Measurements from ENCODE around the gene ZNF20.

The ZNF20 gene

DNA sequence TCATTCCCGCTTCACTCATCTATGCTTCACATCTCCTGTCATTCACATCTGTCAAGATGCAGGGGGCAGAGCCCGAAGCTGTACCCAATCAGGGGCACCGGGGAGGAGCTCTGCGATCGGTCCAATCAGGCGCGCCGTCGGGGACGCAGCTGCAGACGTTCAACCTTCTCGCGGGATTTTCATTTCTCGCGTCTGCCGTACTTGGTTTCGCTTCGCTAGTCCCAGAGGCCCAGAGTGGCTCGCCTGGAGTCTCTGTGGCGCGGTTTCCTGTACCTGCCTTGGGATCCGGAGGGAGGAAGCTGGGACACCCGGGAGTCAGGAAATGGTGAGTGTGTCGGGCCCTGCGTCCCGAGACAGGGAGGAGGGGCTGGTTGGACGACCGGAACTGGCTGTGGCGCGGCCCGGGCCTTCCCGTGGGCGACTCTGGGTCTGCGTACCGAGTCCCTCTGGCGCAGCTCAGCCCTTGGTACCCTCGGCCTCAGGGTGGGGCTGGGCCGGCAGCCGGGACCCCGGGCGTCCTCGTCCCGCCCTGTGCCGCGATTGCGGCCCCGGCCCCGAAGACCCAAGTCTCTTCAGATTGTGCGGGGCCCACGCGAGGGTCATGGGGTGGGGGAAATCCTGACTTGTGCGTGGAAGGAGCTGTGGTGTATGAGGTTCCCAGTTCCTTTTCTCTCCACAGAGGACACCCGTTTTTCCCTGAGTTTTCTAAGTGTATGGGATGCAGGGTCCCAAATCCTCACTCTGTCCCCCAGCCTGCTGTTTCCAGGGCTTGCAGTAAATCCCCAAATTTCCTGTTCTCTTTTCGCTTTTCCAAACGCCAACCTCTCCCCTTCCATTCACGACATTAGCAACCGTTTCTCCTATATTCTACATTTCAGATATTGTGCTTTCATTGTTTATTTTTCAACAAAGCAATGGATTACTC is 23.0 kb upstream of the ZNF20 start, which contains the start of gene ZNF136:
TSS of gene ZNF136 (plus strand) at position 215 of the 925 bp plus-strand sequence. CDS start at position 323, 108 bp downstream.
- TF ChIP-seq, protein P1, sequence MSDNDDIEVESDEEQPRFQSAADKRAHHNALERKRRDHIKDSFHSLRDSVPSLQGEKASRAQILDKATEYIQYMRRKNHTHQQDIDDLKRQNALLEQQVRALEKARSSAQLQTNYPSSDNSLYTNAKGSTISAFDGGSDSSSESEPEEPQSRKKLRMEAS (IDR thresholded peaks at IDR 0.05): peak; percentile 62; the same call in 1 of the 2 replicates
- TF ChIP-seq RAD21 (IDR thresholded peaks at IDR 0.05; ENCODE audit: low read depth) (no peak), CREB1 (IDR thresholded peaks at IDR 0.05; ENCODE audit: low read depth) (no peak), TAF1 (IDR thresholded peaks at IDR 0.05; ENCODE audit: low read depth) (peak; percentile 67), EP300 (IDR thresholded peaks at IDR 0.05; ENCODE audit: borderline replicate concordance) (no peak), CEBPB (IDR thresholded peaks at IDR 0.05) (no peak), YY1 (IDR thresholded peaks at IDR 0.05; ENCODE audit: low read depth) (no peak), TEAD4 (IDR thresholded peaks at IDR 0.05) (no peak), ZBTB7A (IDR thresholded peaks at IDR 0.05; ENCODE audit: low read depth) (no peak), TCF12 (IDR thresholded peaks at IDR 0.05; ENCODE audit: low read depth) (peak; percentile 60; the same call in 1 of the 2 replicates), FOXM1 (IDR thresholded peaks at IDR 0.05; ENCODE audit: borderline replicate concordance, low read depth) (no peak), EGR1 (IDR thresholded peaks at IDR 0.05) (no peak), NFIC (IDR thresholded peaks at IDR 0.05) (no peak)
- TF ChIP-seq, protein P2, sequence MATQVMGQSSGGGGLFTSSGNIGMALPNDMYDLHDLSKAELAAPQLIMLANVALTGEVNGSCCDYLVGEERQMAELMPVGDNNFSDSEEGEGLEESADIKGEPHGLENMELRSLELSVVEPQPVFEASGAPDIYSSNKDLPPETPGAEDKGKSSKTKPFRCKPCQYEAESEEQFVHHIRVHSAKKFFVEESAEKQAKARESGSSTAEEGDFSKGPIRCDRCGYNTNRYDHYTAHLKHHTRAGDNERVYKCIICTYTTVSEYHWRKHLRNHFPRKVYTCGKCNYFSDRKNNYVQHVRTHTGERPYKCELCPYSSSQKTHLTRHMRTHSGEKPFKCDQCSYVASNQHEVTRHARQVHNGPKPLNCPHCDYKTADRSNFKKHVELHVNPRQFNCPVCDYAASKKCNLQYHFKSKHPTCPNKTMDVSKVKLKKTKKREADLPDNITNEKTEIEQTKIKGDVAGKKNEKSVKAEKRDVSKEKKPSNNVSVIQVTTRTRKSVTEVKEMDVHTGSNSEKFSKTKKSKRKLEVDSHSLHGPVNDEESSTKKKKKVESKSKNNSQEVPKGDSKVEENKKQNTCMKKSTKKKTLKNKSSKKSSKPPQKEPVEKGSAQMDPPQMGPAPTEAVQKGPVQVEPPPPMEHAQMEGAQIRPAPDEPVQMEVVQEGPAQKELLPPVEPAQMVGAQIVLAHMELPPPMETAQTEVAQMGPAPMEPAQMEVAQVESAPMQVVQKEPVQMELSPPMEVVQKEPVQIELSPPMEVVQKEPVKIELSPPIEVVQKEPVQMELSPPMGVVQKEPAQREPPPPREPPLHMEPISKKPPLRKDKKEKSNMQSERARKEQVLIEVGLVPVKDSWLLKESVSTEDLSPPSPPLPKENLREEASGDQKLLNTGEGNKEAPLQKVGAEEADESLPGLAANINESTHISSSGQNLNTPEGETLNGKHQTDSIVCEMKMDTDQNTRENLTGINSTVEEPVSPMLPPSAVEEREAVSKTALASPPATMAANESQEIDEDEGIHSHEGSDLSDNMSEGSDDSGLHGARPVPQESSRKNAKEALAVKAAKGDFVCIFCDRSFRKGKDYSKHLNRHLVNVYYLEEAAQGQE (IDR thresholded peaks at IDR 0.05; ENCODE audit: low read depth): no peak
- TF ChIP-seq, protein P3, sequence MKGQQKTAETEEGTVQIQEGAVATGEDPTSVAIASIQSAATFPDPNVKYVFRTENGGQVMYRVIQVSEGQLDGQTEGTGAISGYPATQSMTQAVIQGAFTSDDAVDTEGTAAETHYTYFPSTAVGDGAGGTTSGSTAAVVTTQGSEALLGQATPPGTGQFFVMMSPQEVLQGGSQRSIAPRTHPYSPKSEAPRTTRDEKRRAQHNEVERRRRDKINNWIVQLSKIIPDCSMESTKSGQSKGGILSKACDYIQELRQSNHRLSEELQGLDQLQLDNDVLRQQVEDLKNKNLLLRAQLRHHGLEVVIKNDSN (IDR thresholded peaks at IDR 0.05): no peak

DNA sequence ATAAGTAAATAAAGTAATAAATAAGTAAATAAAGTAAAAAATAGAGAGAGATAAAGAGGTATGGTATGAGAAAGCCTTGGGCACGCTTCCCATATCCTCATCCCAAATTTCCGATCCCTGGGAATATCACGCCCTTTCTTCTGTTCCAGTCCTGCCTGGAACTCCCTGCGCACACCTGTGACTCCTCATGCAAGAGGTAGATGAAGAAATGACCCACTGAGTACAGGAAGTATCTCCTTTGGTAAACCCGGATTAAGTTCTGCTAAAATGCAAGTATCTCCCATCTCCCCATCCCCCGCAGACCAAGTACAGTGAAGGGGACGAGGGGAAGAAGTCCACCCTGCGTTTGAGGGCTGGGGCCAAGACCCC is 22.3 kb upstream of the ZNF20 start:
- TF ChIP-seq CEBPB (IDR thresholded peaks at IDR 0.05): no peak
- TF ChIP-seq TCF12 (IDR thresholded peaks at IDR 0.05; ENCODE audit: low read depth): no peak
- TF ChIP-seq CREB1 (IDR thresholded peaks at IDR 0.05; ENCODE audit: low read depth): no peak
- TF ChIP-seq, protein P2 (IDR thresholded peaks at IDR 0.05; ENCODE audit: low read depth): no peak
- TF ChIP-seq, protein P3 (IDR thresholded peaks at IDR 0.05): no peak

DNA sequence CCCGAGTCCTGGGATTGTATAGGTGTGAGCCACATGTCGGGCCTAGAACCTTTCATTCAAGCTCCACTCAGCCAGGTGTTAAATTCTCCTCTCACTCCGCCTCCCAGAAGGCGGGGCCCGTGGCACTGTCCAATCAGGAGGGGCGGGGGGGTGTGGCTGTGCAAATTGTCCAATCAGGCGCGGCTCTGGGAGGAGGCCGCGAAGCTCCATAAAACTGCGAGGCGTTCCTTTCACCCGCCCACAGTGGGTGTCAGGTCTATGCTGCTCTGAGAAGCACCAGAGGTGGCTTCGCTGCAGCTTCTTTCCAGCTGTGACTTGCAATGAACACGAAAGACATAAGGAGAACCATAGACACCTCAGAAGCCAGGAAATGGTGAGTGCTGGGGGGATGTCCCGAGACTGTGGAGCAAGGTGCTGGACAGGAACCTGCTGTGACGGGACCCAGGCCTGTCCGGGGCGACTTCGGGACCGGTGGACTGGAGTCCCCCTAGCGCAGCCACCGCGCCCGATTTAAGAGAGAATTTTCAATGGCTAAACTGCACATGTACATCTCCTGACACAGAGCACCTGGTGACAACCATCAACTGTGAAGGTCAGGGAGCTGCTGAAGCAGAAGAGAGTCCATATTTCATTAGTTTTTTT is 19.7 kb upstream of the ZNF20 start:
- TF ChIP-seq, protein P1 (IDR thresholded peaks at IDR 0.05): no peak

DNA sequence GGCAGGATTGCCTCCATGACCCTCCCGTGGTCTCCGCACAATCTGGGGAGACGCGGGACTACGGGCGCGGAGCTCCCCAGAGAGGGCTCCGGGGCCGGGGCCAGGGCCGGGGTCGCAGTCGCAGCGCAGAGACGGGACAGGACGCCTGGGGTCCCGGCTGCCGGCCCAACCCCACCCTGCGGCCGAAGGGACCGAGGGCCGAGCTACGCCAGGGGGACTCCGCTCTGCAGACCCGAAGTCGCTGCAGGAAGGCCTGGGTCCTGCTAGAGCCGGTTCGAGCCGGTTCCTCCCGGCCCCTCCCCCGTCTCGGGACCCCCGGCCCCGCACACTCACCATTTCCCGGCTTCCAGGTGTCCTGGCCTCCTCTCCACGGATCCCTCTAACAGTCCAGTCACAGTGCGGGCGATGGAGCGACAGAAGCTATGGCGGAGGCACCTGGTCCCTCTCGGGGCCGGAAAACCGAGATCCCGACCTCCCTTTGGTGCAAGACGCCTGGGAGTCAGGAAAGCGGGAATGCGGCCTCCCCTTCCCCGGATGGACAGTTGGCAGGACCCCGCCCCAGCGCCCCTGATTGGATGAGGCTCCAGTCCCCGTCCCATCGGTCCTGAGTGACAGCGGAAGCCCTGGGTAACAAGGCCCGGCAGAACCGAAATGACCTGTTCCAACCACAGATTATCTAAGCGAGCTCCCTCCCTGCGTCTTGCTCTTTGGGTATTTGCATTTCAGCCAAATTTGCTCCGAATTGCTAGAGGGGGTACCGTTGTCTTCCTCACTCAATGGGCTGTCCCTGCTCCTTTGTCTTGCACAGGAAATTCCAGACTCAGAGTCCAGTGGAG is 16.3 kb upstream of the ZNF20 start, which contains the start of gene ZNF625:
TSS of gene ZNF625 (minus strand) at position 512 of the 836 bp plus-strand sequence. CDS start at position 336, 176 bp downstream.
- TF ChIP-seq ZBTB7A (IDR thresholded peaks at IDR 0.05; ENCODE audit: low read depth) (peak; percentile 86), TAF1 (IDR thresholded peaks at IDR 0.05; ENCODE audit: low read depth) (peak; percentile 55), CEBPB (IDR thresholded peaks at IDR 0.05) (no peak), TCF12 (IDR thresholded peaks at IDR 0.05; ENCODE audit: low read depth) (0 out of 2 replicates have a peak, but pooled peaks have one; percentile 32)

DNA sequence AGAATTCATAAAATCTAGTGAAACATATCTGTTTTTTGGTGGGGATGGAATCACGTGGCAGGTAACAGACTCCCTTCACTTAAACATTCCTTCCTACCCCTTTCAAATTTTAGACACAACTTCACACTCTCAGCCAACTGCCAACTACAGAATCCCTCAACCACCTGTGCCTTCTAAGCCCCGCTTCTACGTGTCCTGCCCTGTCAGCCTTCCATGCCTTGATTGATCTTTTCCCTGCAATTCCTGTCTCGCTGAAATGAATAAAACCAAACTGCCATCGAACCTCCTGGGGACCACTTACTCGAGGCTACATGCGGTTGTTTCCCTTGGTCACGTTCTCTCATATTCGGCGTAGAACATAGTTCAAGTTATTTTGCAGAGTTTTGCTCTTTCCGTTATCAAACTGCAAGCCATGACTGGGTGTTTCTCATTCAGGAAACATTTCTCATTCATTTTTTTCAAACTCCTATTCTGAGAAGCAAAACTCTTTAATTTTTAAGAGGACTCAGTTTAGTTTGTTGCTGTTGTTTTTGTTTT is 15.2 kb upstream of the ZNF20 start:
- TF ChIP-seq, protein P3 (IDR thresholded peaks at IDR 0.05): no peak

Data from Ishikawa (cell line).